Ishikawa (cell line): ENCODE data around the gene GPRIN2.

ENCODE experiments used
- CEBPB ChIP-seq: IDR thresholded peaks from 2 replicates; pipeline ENCODE4 v1.6.1; 2012
- CREB1 ChIP-seq: IDR thresholded peaks from 2 replicates; pipeline ENCODE4 v1.6.1; 2012; ENCODE audit warnings: low read depth
- EGR1 ChIP-seq: IDR thresholded peaks from 2 replicates; pipeline ENCODE4 v1.6.1; 2012
- EP300 ChIP-seq: IDR thresholded peaks from 2 replicates; pipeline ENCODE4 v1.6.1; 2012; ENCODE audit warnings: borderline replicate concordance
- FOXM1 ChIP-seq: IDR thresholded peaks from 2 replicates; pipeline ENCODE4 v1.6.1; 2012; ENCODE audit warnings: low read depth, borderline replicate concordance
- MAX ChIP-seq: IDR thresholded peaks from 2 replicates; pipeline ENCODE4 v1.6.1; 2012
- NFIC ChIP-seq: IDR thresholded peaks from 2 replicates; pipeline ENCODE4 v1.6.1; 2012
- RAD21 ChIP-seq: IDR thresholded peaks from 2 replicates; pipeline ENCODE4 v1.6.1; 2012; ENCODE audit warnings: low read depth
- REST ChIP-seq: IDR thresholded peaks from 2 replicates; pipeline ENCODE4 v1.6.1; 2012; ENCODE audit warnings: low read depth, mild to moderate bottlenecking
- TAF1 ChIP-seq: IDR thresholded peaks from 2 replicates; pipeline ENCODE4 v1.6.1; 2012; ENCODE audit warnings: low read depth, mild to moderate bottlenecking
- TCF12 ChIP-seq: IDR thresholded peaks from 2 replicates; pipeline ENCODE4 v1.6.1; 2012; ENCODE audit warnings: low read depth
- TEAD4 ChIP-seq: IDR thresholded peaks from 2 replicates; pipeline ENCODE4 v1.6.1; 2012
- USF1 ChIP-seq: IDR thresholded peaks from 2 replicates; pipeline ENCODE4 v1.6.1; 2012
- YY1 ChIP-seq: IDR thresholded peaks from 2 replicates; pipeline ENCODE4 v1.6.1; 2012; ENCODE audit warnings: low read depth
- ZBTB7A ChIP-seq: IDR thresholded peaks from 2 replicates; pipeline ENCODE4 v1.6.1; 2012; ENCODE audit warnings: low read depth

Gene GPRIN2

GRCh38 chr10:46538717-46539426, 17.6 kb downstream of the GPRIN2 start:
- TF ChIP-seq CEBPB (no peak), CREB1 (no peak), TAF1 (no peak), NFIC (no peak), USF1 (no peak), REST (no peak), TEAD4 (no peak), FOXM1 (no peak), RAD21 (no peak), YY1 (no peak)

- TF ChIP-seq REST = no peak
- no peak for TF ChIP-seq EGR1
Observed at GRCh38 chr10:46538155-46538554, 18.3 kb downstream of the GPRIN2 start.

- TF ChIP-seq TCF12 = no peak
- no peak for TF ChIP-seq EGR1
- TF ChIP-seq USF1 = no peak
- TF ChIP-seq NFIC = no peak
- no peak for TF ChIP-seq TAF1
- no peak for TF ChIP-seq EP300
- no peak for TF ChIP-seq TEAD4
- no peak for TF ChIP-seq CEBPB
- TF ChIP-seq FOXM1 = no peak
- no peak for TF ChIP-seq YY1
Observed at GRCh38 chr10:46537309-46537708, 19.1 kb downstream of the GPRIN2 start.

GRCh38 chr10:46536781-46537180, 19.7 kb downstream of the GPRIN2 start:
- TF ChIP-seq USF1 (no peak), TAF1 (no peak), CEBPB (no peak), EP300 (no peak), YY1 (no peak), REST (no peak), MAX (no peak), FOXM1 (no peak), TEAD4 (no peak), ZBTB7A (no peak)

GRCh38 chr10:46536171-46536570, 20.3 kb downstream of the GPRIN2 start:
- TF ChIP-seq CREB1 (no peak), YY1 (no peak), TAF1 (no peak), FOXM1 (no peak), ZBTB7A (no peak), NFIC (no peak), TEAD4 (no peak), USF1 (no peak), EP300 (no peak), EGR1 (no peak), RAD21 (no peak), REST (no peak), CEBPB (no peak), TCF12 (no peak)
